Esophagus muscularis mucosa (tissue), 4 donors: ENCODE data around the gene GPR34. TPM values are rescaled to one million over a fixed set of nuclear protein-coding genes. Genes with fewer than 3 reads are reported as not detected.
"Not testable (repeated sequence)": the region's sequence is repeated elsewhere in the genome, so short reads cannot be mapped to it uniquely, and the experiment has no call there.

Experiments
- DNase-seq: peaks from one replicate; pipeline ENCODE4 v3.0.0-alpha.2; 2017; ENCODE audit errors: extremely low spot score
- H3K27ac ChIP-seq, 4 donors: fragments of 200-600 bp; sonication (generic); replicated peaks in 1 of 4; 1 replicate in 3 of 4; 2 replicates in 1 of 4; pipeline ENCODE4 v1.5.1; 2016 to 2019; ENCODE audit warnings: mild to moderate bottlenecking in 1 of 4
- H3K27me3 ChIP-seq, 4 donors: fragments of 200-600 bp; sonication (generic); one replicate each; pipeline versions ENCODE4 v1.5.1 to v1.6.0; 2016 to 2019
- H3K36me3 ChIP-seq, 4 donors: fragments of 200-600 bp; sonication (generic); one replicate each; pipeline ENCODE4 v1.5.1; 2016 to 2019
- H3K4me1 ChIP-seq, 4 donors: fragments of 200-600 bp; sonication (generic); one replicate each; pipeline ENCODE4 v1.5.1; 2016 to 2019
- H3K4me3 ChIP-seq, 4 donors: fragments of 200-600 bp; sonication (generic); 1 replicate in 2 of 4; 2 replicates in 2 of 4; pipeline ENCODE4 v1.5.1; 2016 to 2019; ENCODE audit warnings: mild to moderate bottlenecking in 4 of 4, moderate library complexity in 1 of 4
- H3K9me3 ChIP-seq, 4 donors: fragments of 200-600 bp; sonication (generic); 1 replicate in 3 of 4; 2 replicates in 1 of 4; pipeline ENCODE4 v1.5.1; 2016 to 2019
- EP300 ChIP-seq: sonication (generic); formaldehyde crosslinking; IDR thresholded peaks from one replicate; pipeline ENCODE4 v1.6.1; 2017; ENCODE audit warnings: antibody characterized with exemption
- POLR2A ChIP-seq: fragments of 450-650 bp; IDR thresholded peaks from one replicate; pipeline ENCODE4 v1.6.1; 2017; ENCODE audit warnings: antibody characterized with exemption, moderate library complexity, mild to moderate bottlenecking, low read depth
- POLR2AphosphoS5 ChIP-seq, 2 donors: sonication (generic); formaldehyde crosslinking; IDR thresholded peaks; one replicate each; pipeline ENCODE4 v1.6.1; 2017; ENCODE audit warnings: antibody characterized with exemption in 2 of 2
- WGBS: methylation state at CpG from one replicate; pipeline ENCODE4 v1.1.5; 2018; 5-methylcytosine and 5-hydroxymethylcytosine counted together
- intact Hi-C: fragments of 100-400 bp; cut with DNase I; formaldehyde crosslinking; loops from one replicate; pipeline ENCODE4 v1.15.1; 2023
- total RNA-seq, 4 donors: library from RNA; depleted of rRNA; stranded (reverse); fragments of >200 nt; gene quantifications; one replicate each; pipeline versions ENCODE4 v1.1.0 to v1.2.1, GENCODE V29; 2016
- TF ChIP-seq, protein P1 (sequence below), 3 experiments: fragments of 200-600 bp in 2 of 3; fragments of 450-650 bp in 1 of 3; sonication (generic) in 2 of 3; IDR thresholded peaks; one replicate each; pipeline ENCODE4 v1.5.1; 2017 to 2019; ENCODE audit warnings: antibody characterized with exemption in 3 of 3, mild to moderate bottlenecking in 2 of 3, moderate library complexity in 1 of 3

GPR34 gene
- total RNA-seq, 4 donors from 2014 or later: 3.7 to 14.7 (median 7.6) TPM

GRCh38 chrX:41667631-41668030 is 21.1 kb upstream of the GPR34 start:
- H3K36me3 ChIP-seq: no peaks in the 10 kb centered on the region
- TF ChIP-seq, protein P1, sequence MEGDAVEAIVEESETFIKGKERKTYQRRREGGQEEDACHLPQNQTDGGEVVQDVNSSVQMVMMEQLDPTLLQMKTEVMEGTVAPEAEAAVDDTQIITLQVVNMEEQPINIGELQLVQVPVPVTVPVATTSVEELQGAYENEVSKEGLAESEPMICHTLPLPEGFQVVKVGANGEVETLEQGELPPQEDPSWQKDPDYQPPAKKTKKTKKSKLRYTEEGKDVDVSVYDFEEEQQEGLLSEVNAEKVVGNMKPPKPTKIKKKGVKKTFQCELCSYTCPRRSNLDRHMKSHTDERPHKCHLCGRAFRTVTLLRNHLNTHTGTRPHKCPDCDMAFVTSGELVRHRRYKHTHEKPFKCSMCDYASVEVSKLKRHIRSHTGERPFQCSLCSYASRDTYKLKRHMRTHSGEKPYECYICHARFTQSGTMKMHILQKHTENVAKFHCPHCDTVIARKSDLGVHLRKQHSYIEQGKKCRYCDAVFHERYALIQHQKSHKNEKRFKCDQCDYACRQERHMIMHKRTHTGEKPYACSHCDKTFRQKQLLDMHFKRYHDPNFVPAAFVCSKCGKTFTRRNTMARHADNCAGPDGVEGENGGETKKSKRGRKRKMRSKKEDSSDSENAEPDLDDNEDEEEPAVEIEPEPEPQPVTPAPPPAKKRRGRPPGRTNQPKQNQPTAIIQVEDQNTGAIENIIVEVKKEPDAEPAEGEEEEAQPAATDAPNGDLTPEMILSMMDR (IDR thresholded peaks at IDR 0.05): no peak
- TF ChIP-seq POLR2A (no peak), EP300 (no peak), POLR2AphosphoS5 (IDR thresholded peaks at IDR 0.05) (no peak)
- no peaks in the 10 kb centered on the region for H3K9me3 ChIP-seq
- intact Hi-C loops: no loop called here
- no peak overlapping the region for H3K4me3 ChIP-seq
- DNase-seq: no peak
- H3K27ac ChIP-seq: no peak overlapping the region
- WGBS: 85% methylated on average over 3 of the region's 3 CpGs
- H3K27me3 ChIP-seq: no peaks in the 10 kb centered on the region
- H3K4me1 ChIP-seq: peaks cover 0 to 22% (median 7%) of the 10 kb centered on the region in 4 donors

DNA sequence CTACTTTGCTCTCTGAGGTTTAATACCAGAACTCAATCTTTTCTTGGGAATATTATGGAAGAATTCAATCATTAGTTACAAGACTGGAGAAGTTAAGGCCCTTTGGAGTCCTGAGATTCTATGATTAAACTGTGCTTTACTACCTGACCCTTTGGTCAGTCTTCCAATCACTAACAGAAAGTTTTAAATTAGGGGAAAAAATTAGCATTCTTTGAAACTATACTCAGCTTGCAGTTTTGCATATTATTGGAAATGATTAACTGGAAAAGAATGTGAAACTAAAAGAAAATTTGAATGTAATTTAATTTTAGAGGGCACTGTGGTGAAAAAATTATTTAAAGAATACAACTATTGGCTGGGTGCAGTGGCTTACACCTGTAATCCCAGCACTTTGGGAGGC is 18.7 kb upstream of the GPR34 start:
- Histone ChIP-seq H3K27ac (no peak overlapping the region), H3K27me3 (no peaks in the 10 kb centered on the region), H3K36me3 (no peaks in the 10 kb centered on the region), H3K4me1 (no peaks in the 10 kb centered on the region), H3K4me3 (no peak overlapping the region), H3K9me3 (no peaks in the 10 kb centered on the region)
- DNase-seq: no peak
- no peak for TF ChIP-seq POLR2A
- TF ChIP-seq POLR2AphosphoS5 (IDR thresholded peaks at IDR 0.05): no peak
- TF ChIP-seq, protein P1 (IDR thresholded peaks at IDR 0.05): no peak
- no peak for TF ChIP-seq EP300
- intact Hi-C loops: no loop called here

- no peaks in the 10 kb centered on the region for H3K27me3 ChIP-seq
- WGBS: 83% methylated on average over 1 of the region's 1 CpG
- H3K9me3 ChIP-seq: no peaks in the 10 kb centered on the region
- DNase-seq: no peak
- no peaks in the 10 kb centered on the region for H3K36me3 ChIP-seq
- H3K4me1 ChIP-seq: no peaks in the 10 kb centered on the region
- TF ChIP-seq, protein P1 (IDR thresholded peaks at IDR 0.05): no peak
- TF ChIP-seq POLR2A (no peak), POLR2AphosphoS5 (IDR thresholded peaks at IDR 0.05) (no peak), EP300 (no peak)
- no peak overlapping the region for H3K4me3 ChIP-seq
- intact Hi-C loops: no loop called here
- no peak overlapping the region for H3K27ac ChIP-seq
Measured at GRCh38 chrX:41671082-41671481, 17.7 kb upstream of the GPR34 start.

DNA sequence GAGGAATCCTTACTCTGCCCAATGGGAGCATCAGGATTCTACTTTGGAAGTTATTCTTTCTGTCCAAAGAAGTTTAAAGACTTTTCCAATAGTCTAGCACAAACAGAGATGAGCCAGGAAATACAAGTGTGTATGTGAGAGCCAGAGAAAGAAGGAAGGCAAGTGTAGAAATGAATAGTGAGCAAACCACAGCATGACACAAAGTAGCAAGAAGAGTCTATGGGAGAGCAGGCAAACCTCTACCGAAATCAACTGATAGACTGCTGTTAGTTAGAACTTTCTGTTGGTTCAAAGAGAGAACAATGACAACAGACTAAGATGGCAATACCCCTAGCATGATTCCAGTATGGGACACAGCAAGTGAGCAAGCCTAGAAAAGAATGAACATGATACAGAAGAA is 16.1 kb upstream of the GPR34 start:
- TF ChIP-seq POLR2AphosphoS5 (IDR thresholded peaks at IDR 0.05): no peak
- TF ChIP-seq, protein P1 (IDR thresholded peaks at IDR 0.05): no peak
- TF ChIP-seq POLR2A: no peak
- no peak for TF ChIP-seq EP300
- WGBS: 76% methylated on average over 1 of the region's 1 CpG

DNA sequence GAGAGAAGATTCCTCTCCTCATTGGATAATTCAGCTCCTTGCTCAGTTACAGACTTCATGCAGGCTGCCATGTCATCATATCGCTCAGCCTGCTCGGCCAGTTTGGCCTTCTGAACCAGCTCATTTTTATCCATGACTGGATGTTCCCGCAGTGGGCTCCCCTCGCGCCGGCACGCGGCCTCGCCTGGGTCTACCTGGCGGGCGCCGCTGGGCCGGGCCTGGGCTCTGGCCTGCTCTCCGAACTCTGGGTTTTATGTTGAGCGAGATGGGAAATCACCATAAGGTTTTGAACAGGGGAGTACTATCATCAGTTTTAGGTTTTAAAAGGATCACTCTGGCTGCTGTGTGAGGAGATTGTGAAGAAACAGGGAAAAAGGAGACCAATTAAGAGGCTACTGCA is 12.4 kb upstream of the GPR34 start:
- DNase-seq, H3K27ac ChIP-seq, H3K36me3 ChIP-seq, H3K4me3 ChIP-seq, H3K9me3 ChIP-seq, H3K4me1 ChIP-seq, H3K27me3 ChIP-seq, intact Hi-C loops: not testable (repeated sequence)
- WGBS: 90% methylated on average over 12 of the region's 15 CpGs

More for the DNA sequence above, 16.1 kb upstream of the GPR34 start:
- no peak overlapping the region for H3K4me3 ChIP-seq
- H3K4me1 ChIP-seq: no peaks in the 10 kb centered on the region
- H3K9me3 ChIP-seq: no peaks in the 10 kb centered on the region
- intact Hi-C loops: no loop called here
- H3K27ac ChIP-seq: no peak overlapping the region
- DNase-seq: no peak
- H3K36me3 ChIP-seq: no peaks in the 10 kb centered on the region
- H3K27me3 ChIP-seq: no peaks in the 10 kb centered on the region
